Activated T-helper 1 cell treated with anti-CD3 and anti-CD28 coated beads, Interleukin-2, amount 50 U/mL, for 16 hours (primary cell): ENCODE results near the gene F2RL1.
"Not testable (repeated sequence)": the region's sequence is repeated elsewhere in the genome, so short reads cannot be mapped to it uniquely, and the experiment has no call there.

Experiments used
- DNase-seq, 2 donors: peaks; one replicate each; pipeline ENCODE4 v3.0.0-alpha.2; 2020; ENCODE audit warnings: low read depth in 1 of 2, low spot score in 1 of 2

F2RL1 gene

GRCh38 chr5:76849419-76850291 lies 30.8 kb downstream of the F2RL1 start, which contains the start of gene S100Z:
S100Z (plus strand) TSS chr5:76850014; CDS start chr5:76875360, 25,346 bp downstream.
- DNase-seq: peak in 1 of 2 donors; percentile 10

- no peak for DNase-seq
These were observed 31.8 kb downstream of the F2RL1 start for GRCh38 chr5:76850543-76851145.

GRCh38 chr5:76851728-76852369 lies 33.0 kb downstream of the F2RL1 start:
- DNase-seq: no peak

GRCh38 chr5:76852772-76853171 lies 33.9 kb downstream of the F2RL1 start:
- DNase-seq: no peak

- not testable (repeated sequence) for DNase-seq
These were observed 34.9 kb downstream of the F2RL1 start for GRCh38 chr5:76853741-76854140.

- no peak for DNase-seq
These were observed 35.8 kb downstream of the F2RL1 start for GRCh38 chr5:76854644-76855043.

- not testable (repeated sequence) for DNase-seq
These were observed 36.7 kb downstream of the F2RL1 start for GRCh38 chr5:76855501-76855900.

- DNase-seq: peak in 1 of 2 donors; percentile 1
These were observed 37.1 kb downstream of the F2RL1 start for GRCh38 chr5:76855961-76856360.

- not testable (repeated sequence) for DNase-seq
These were observed 38.0 kb downstream of the F2RL1 start for GRCh38 chr5:76856800-76857199.

GRCh38 chr5:76859591-76860247 lies 40.9 kb downstream of the F2RL1 start:
- DNase-seq: no peak

GRCh38 chr5:76861612-76862011 lies 42.8 kb downstream of the F2RL1 start:
- DNase-seq: no peak

- no peak for DNase-seq
These were observed 44.2 kb downstream of the F2RL1 start for GRCh38 chr5:76863001-76863400.

GRCh38 chr5:76866503-76866902 lies 47.7 kb downstream of the F2RL1 start:
- no peak for DNase-seq

- DNase-seq: no peak
These were observed 48.2 kb downstream of the F2RL1 start for GRCh38 chr5:76867038-76867437.

- DNase-seq: peak; percentile 17 to 25
These were observed 49.2 kb downstream of the F2RL1 start for GRCh38 chr5:76867827-76868693.

- no peak for DNase-seq
These were observed 51.2 kb downstream of the F2RL1 start for GRCh38 chr5:76870046-76870445.

- no peak for DNase-seq
These were observed 55.3 kb downstream of the F2RL1 start for GRCh38 chr5:76874088-76874581.
